SU-DHL-6 (cell line): ENCODE measurements around the gene NFIA.

Experiments
- H2AFZ ChIP-seq: fragments of 200-600 bp; sonication (generic); 2 replicates; pipeline ENCODE4 v1.6.1; 2014; ENCODE audit warnings: low read depth, mild to moderate bottlenecking, moderate library complexity, mixed read lengths, antibody characterized with exemption, low read length; ENCODE audit not compliant: severe bottlenecking
- H3F3A ChIP-seq: fragments of 200-600 bp; shearing (Covaris generic); 2 replicates; pipeline ENCODE4 v1.6.0; 2016; ENCODE audit warnings: antibody characterized with exemption, mild to moderate bottlenecking; ENCODE audit not compliant: insufficient read depth
- H3K27ac ChIP-seq: fragments of 200-600 bp; sonication (generic); 2 replicates; pipeline ENCODE4 v1.5.1; 2016; ENCODE audit warnings: low read depth, mild to moderate bottlenecking, low read length, moderate library complexity, mixed read lengths
- H3K27me3 ChIP-seq: fragments of 200-600 bp; sonication (generic), shearing (Covaris generic); 2 replicates; pipeline ENCODE4 v1.6.0; 2014; ENCODE audit warnings: mild to moderate bottlenecking, low read length
- H3K36me3 ChIP-seq: fragments of 200-600 bp; sonication (generic); 2 replicates; pipeline ENCODE4 v1.6.1; 2014; ENCODE audit warnings: mild to moderate bottlenecking, low read length, mixed read lengths
- H3K4me2 ChIP-seq: fragments of 300-600, 200-600 bp; shearing (Covaris generic), sonication (generic); 2 replicates; pipeline ENCODE4 v1.6.0; 2014; ENCODE audit warnings: low read length, low read depth, mild to moderate bottlenecking; ENCODE audit not compliant: poor library complexity, severe bottlenecking
- H3K4me3 ChIP-seq: fragments of 200-600 bp; sonication (generic); 2 replicates; pipeline ENCODE4 v1.5.1; 2014; ENCODE audit warnings: antibody characterized with exemption, low read length, mild to moderate bottlenecking, mixed read lengths; ENCODE audit not compliant: insufficient read depth, poor library complexity, severe bottlenecking
- H3K79me2 ChIP-seq: fragments of 200-600 bp; sonication (generic); 2 replicates; pipeline ENCODE4 v1.6.1; 2014; ENCODE audit warnings: mild to moderate bottlenecking, low read length, moderate library complexity; ENCODE audit not compliant: insufficient read depth
- H3K9ac ChIP-seq: fragments of 200-600 bp; sonication (generic); 2 replicates; pipeline ENCODE4 v1.7.0; 2014; ENCODE audit warnings: mild to moderate bottlenecking, low read length
- H3K9me2 ChIP-seq: fragments of 200-600 bp; sonication (generic); replicated peaks from 2 replicates; pipeline ENCODE4 v1.6.1; 2014; ENCODE audit warnings: low read length; ENCODE audit not compliant: insufficient read depth
- H3K9me3 ChIP-seq: fragments of 200-600 bp; sonication (generic); 2 replicates; pipeline ENCODE4 v1.6.1; 2014; ENCODE audit warnings: low read length, mixed read lengths; ENCODE audit not compliant: insufficient read depth
- H4K20me1 ChIP-seq: fragments of 200-600 bp; sonication (generic); 2 replicates; pipeline ENCODE4 v1.6.1; 2014; ENCODE audit warnings: low read depth, mild to moderate bottlenecking, antibody characterized with exemption, low read length, moderate library complexity, mixed read lengths
- EZH2phosphoT487 ChIP-seq: fragments of 200-600 bp; sonication (generic), shearing (Covaris generic); conservative IDR thresholded peaks from 2 replicates; pipeline ENCODE4 v1.6.1; 2018; ENCODE audit warnings: mild to moderate bottlenecking, antibody characterized with exemption, low read length, moderate library complexity, mixed read lengths
- TF ChIP-seq, protein P1 (sequence below): fragments of 200-600 bp; sonication (generic); IDR thresholded peaks from one replicate; pipeline ENCODE4 v1.5.1; 2017; ENCODE audit warnings: antibody characterized with exemption, mild to moderate bottlenecking, low read length, moderate library complexity; ENCODE audit not compliant: insufficient read depth, poor library complexity, severe bottlenecking

NFIA gene

DNA sequence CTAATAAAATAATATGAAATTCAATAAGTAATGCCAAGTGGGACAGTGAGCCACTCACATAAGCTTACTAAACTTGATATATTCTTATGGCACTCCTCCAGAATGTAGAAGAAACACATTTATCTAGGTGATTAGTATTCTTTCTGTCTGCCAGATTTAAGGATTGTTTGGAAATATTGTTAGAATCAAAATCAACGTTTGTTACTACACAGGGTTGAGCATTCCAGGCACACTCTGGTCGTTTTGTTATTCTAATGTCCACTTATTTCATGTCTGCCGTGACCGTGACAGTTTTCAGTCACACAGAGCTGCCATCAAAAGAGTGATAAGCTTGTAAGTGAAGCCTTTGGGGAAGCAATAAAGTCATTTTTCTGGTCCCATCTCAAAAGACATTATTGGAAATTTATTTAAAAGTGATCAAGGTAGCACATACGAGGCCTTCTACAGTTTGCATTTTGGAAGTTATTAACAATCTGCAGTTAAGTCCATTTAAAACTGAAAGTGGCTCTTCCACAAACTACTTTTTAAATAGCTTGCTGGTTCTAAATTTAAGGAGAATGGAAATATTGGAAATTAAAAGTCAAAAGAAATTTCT lies 38.0 kb downstream of the NFIA start:
- Histone ChIP-seq H3K27me3 (no peaks in the 10 kb centered on the region), H3K79me2 (no peaks in the 10 kb centered on the region), H3K9ac (no peak overlapping the region), H4K20me1 (no peaks in the 10 kb centered on the region), H3K9me3 (no peaks in the 10 kb centered on the region), H3K4me3 (no peak overlapping the region), H3K27ac (no peak overlapping the region), H2AFZ (no peak overlapping the region), H3K36me3 (no peaks in the 10 kb centered on the region), H3K4me2 (no peak overlapping the region), H3F3A (no peaks in the 10 kb centered on the region), H3K9me2 (no peaks in the 10 kb centered on the region)
- no peak for TF ChIP-seq EZH2phosphoT487
- TF ChIP-seq, protein P1, sequence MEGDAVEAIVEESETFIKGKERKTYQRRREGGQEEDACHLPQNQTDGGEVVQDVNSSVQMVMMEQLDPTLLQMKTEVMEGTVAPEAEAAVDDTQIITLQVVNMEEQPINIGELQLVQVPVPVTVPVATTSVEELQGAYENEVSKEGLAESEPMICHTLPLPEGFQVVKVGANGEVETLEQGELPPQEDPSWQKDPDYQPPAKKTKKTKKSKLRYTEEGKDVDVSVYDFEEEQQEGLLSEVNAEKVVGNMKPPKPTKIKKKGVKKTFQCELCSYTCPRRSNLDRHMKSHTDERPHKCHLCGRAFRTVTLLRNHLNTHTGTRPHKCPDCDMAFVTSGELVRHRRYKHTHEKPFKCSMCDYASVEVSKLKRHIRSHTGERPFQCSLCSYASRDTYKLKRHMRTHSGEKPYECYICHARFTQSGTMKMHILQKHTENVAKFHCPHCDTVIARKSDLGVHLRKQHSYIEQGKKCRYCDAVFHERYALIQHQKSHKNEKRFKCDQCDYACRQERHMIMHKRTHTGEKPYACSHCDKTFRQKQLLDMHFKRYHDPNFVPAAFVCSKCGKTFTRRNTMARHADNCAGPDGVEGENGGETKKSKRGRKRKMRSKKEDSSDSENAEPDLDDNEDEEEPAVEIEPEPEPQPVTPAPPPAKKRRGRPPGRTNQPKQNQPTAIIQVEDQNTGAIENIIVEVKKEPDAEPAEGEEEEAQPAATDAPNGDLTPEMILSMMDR: no peak

DNA sequence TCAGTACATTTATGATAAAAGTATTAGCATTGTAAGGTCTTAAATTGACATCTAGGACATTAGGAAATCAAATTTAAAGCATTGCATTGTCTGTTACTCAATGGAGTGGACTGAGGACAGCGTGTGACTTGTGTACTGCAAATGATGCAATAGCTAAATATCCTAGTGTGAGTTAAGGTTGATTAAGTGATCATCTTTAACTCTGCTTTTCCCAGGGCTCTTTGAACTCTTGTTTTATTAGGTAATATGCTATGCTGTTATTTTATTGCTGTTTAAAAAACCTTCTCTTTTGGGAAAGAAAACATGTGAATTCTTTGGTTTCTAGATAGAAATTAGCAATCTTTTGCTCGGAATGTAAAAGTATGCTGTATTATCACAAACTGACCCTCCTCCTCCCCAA lies 38.6 kb downstream of the NFIA start:
- H4K20me1 ChIP-seq: no peaks in the 10 kb centered on the region
- H3K36me3 ChIP-seq: no peaks in the 10 kb centered on the region
- H3K4me2 ChIP-seq: no peak overlapping the region
- H3K9me3 ChIP-seq: no peaks in the 10 kb centered on the region
- no peaks in the 10 kb centered on the region for H3F3A ChIP-seq
- no peaks in the 10 kb centered on the region for H3K79me2 ChIP-seq
- TF ChIP-seq, protein P1: no peak
- TF ChIP-seq EZH2phosphoT487: no peak
- no peaks in the 10 kb centered on the region for H3K27me3 ChIP-seq
- no peak overlapping the region for H3K27ac ChIP-seq
- no peak overlapping the region for H3K9ac ChIP-seq
- H3K4me3 ChIP-seq: no peak overlapping the region
- H2AFZ ChIP-seq: no peak overlapping the region
- H3K9me2 ChIP-seq: no peaks in the 10 kb centered on the region

DNA sequence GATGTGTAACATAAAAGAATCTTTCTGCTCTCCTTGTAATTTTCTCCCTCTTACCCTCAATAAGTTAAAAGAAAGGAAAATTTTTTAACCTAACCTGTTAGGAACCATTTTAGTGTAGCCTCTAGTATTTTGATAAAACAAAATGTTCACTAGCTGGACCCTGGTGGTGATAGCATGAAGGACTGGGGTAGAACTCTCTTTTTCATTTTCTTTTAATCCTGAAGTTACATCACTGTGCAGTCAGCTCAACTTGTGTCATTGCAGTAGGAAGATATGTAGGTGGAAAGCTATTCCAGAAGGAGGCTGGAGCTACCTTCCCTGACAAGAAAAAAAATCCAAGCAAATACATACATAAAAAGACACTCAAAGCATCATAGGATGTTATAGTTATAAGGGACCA lies 39.3 kb downstream of the NFIA start:
- H3K79me2 ChIP-seq: no peaks in the 10 kb centered on the region
- no peaks in the 10 kb centered on the region for H4K20me1 ChIP-seq
- no peak overlapping the region for H3K9ac ChIP-seq
- H3K4me2 ChIP-seq: no peak overlapping the region
- H3K9me2 ChIP-seq: no peaks in the 10 kb centered on the region
- H3F3A ChIP-seq: no peaks in the 10 kb centered on the region
- H3K9me3 ChIP-seq: no peaks in the 10 kb centered on the region
- H3K36me3 ChIP-seq: no peaks in the 10 kb centered on the region
- H3K27ac ChIP-seq: no peak overlapping the region
- H3K4me3 ChIP-seq: no peak overlapping the region
- no peaks in the 10 kb centered on the region for H3K27me3 ChIP-seq
- TF ChIP-seq EZH2phosphoT487: no peak
- TF ChIP-seq, protein P1: no peak
- no peak overlapping the region for H2AFZ ChIP-seq
